ENCODE data around the gene CCL1. TPM values are rescaled to one million over a fixed set of nuclear protein-coding genes. Genes with fewer than 3 reads are reported as not detected.

CCL1 gene
- total RNA-seq, 1 donor from 2014 or later, result not detected

- H3K79me2 ChIP-seq (ENCODE audit: low read depth), result no peaks in the 10 kb centered on the region
- no peak overlapping the region for H2AFZ ChIP-seq (replicated peaks)
- H3K4me3 Mint-ChIP-seq, result no peak overlapping the region
- H3K4me2 ChIP-seq, result no peak overlapping the region
- peaks cover 5% of the 10 kb centered on the region for H3K4me1 Mint-ChIP-seq
- DNase-seq (ENCODE audit: low spot score), result no peak
- H3K9ac ChIP-seq, result no peak overlapping the region
- H3K9me3 ChIP-seq (ENCODE audit: low read depth), result no peaks in the 10 kb centered on the region
- H3K27ac ChIP-seq, result no peak overlapping the region
- H3K27me3 ChIP-seq, result no peaks in the 10 kb centered on the region
- no peak overlapping the region for H3K4me3 ChIP-seq
- H3K27me3 Mint-ChIP-seq (ENCODE audit: insufficient read depth, low read depth), result peaks cover 2% of the 10 kb centered on the region
- no peaks in the 10 kb centered on the region for H3K9me3 Mint-ChIP-seq
- H3K27ac Mint-ChIP-seq, result no peak overlapping the region
- H4K20me1 ChIP-seq (ENCODE audit: low read depth), result no peaks in the 10 kb centered on the region
- no peak for TF ChIP-seq EZH2phosphoT487 (IDR thresholded peaks at IDR 0.05)
- no peak for TF ChIP-seq CTCF (IDR thresholded peaks at IDR 0.05)
- no peak for TF ChIP-seq EZH2 (IDR thresholded peaks at IDR 0.05)
- H3K36me3 Mint-ChIP-seq, result no peaks in the 10 kb centered on the region
- no peaks in the 10 kb centered on the region for H3F3A ChIP-seq (ENCODE audit: low read depth)
- no peaks in the 10 kb centered on the region for H3K36me3 ChIP-seq
- no peaks in the 10 kb centered on the region for H3K4me1 ChIP-seq
These were observed 21.2 kb upstream of the CCL1 start for GRCh38 chr17:34384271-34384670.

GRCh38 chr17:34383216-34383615 lies 20.2 kb upstream of the CCL1 start:
- peaks cover 2% of the 10 kb centered on the region for H3K27me3 Mint-ChIP-seq (ENCODE audit: insufficient read depth, low read depth)

GRCh38 chr17:34382621-34383124 lies 19.6 kb upstream of the CCL1 start:
- H3K4me3 Mint-ChIP-seq, result no peak overlapping the region
- H3K4me2 ChIP-seq, result no peak overlapping the region
- no peak overlapping the region for H3K27ac Mint-ChIP-seq
- H3K79me2 ChIP-seq (ENCODE audit: low read depth), result no peaks in the 10 kb centered on the region
- H3K36me3 Mint-ChIP-seq, result no peaks in the 10 kb centered on the region
- H2AFZ ChIP-seq (replicated peaks), result no peak overlapping the region
- no peak overlapping the region for H3K27ac ChIP-seq
- no peak overlapping the region for H3K9ac ChIP-seq
- H3K27me3 ChIP-seq, result no peaks in the 10 kb centered on the region
- H3F3A ChIP-seq (ENCODE audit: low read depth), result no peaks in the 10 kb centered on the region
- H3K36me3 ChIP-seq, result no peaks in the 10 kb centered on the region
- DNase-seq (ENCODE audit: low spot score), result no peak
- H3K27me3 Mint-ChIP-seq (ENCODE audit: insufficient read depth, low read depth), result peaks cover 2% of the 10 kb centered on the region
- no peaks in the 10 kb centered on the region for H3K9me3 ChIP-seq (ENCODE audit: low read depth)
- H3K4me1 ChIP-seq, result no peaks in the 10 kb centered on the region
- H3K4me1 Mint-ChIP-seq, result peaks cover 5% of the 10 kb centered on the region
- H3K9me3 Mint-ChIP-seq, result no peaks in the 10 kb centered on the region
- no peak overlapping the region for H3K4me3 ChIP-seq
- TF ChIP-seq EZH2phosphoT487 (IDR thresholded peaks at IDR 0.05) (no peak), CTCF (IDR thresholded peaks at IDR 0.05) (no peak), EZH2 (IDR thresholded peaks at IDR 0.05) (no peak)
- H4K20me1 ChIP-seq (ENCODE audit: low read depth), result no peaks in the 10 kb centered on the region

More at GRCh38 chr17:34383216-34383615, 20.2 kb upstream of the CCL1 start:
- Histone ChIP-seq H3F3A (ENCODE audit: low read depth) (no peaks in the 10 kb centered on the region), H3K27ac (no peak overlapping the region), H3K36me3 (no peaks in the 10 kb centered on the region), H3K79me2 (ENCODE audit: low read depth) (no peaks in the 10 kb centered on the region), H3K4me1 (no peaks in the 10 kb centered on the region), H3K4me2 (no peak overlapping the region), H4K20me1 (ENCODE audit: low read depth) (no peaks in the 10 kb centered on the region), H2AFZ (replicated peaks) (no peak overlapping the region), H3K27me3 (no peaks in the 10 kb centered on the region), H3K4me3 (no peak overlapping the region), H3K9ac (no peak overlapping the region), H3K9me3 (ENCODE audit: low read depth) (no peaks in the 10 kb centered on the region)
- Mint-ChIP-seq H3K36me3 (no peaks in the 10 kb centered on the region), H3K9me3 (no peaks in the 10 kb centered on the region), H3K4me1 (peaks cover 5% of the 10 kb centered on the region), H3K4me3 (no peak overlapping the region), H3K27ac (no peak overlapping the region)
- no peak for DNase-seq (ENCODE audit: low spot score)
- no peak for TF ChIP-seq EZH2 (IDR thresholded peaks at IDR 0.05)
- TF ChIP-seq CTCF (IDR thresholded peaks at IDR 0.05), result no peak
- no peak for TF ChIP-seq EZH2phosphoT487 (IDR thresholded peaks at IDR 0.05)
